H1 (cell line): ENCODE results near the gene LRRFIP1. TPM values are rescaled to one million over a fixed set of nuclear protein-coding genes. Genes with fewer than 3 reads are reported as not detected.

Experiments used
- BRCA1 ChIP-seq: IDR thresholded peaks from 2 replicates; pipeline ENCODE4 v1.6.1; 2012; ENCODE audit warnings: low read depth, low read length, improper control_type of control experiment
- CREB1 ChIP-seq: IDR thresholded peaks from 2 replicates; pipeline ENCODE4 v1.6.1; 2012; ENCODE audit warnings: inconsistent platforms
- CTBP2 ChIP-seq: IDR thresholded peaks from 2 replicates; pipeline ENCODE4 v1.7.0; 2011; ENCODE audit warnings: borderline replicate concordance, mild to moderate bottlenecking, moderate library complexity, mixed read lengths, low read length; ENCODE audit not compliant: insufficient read depth, insufficient read length
- KDM1A ChIP-seq: fragments of 200-600, 300-600 bp; sonication (generic); IDR thresholded peaks from 2 replicates; pipeline ENCODE4 v1.7.1; 2016; ENCODE audit warnings: mild to moderate bottlenecking, low read length, borderline replicate concordance
- POU5F1 ChIP-seq: IDR thresholded peaks from 2 replicates; pipeline ENCODE4 v1.6.1; 2011; ENCODE audit warnings: low read depth, mild to moderate bottlenecking, low read length, moderate library complexity
- TBP ChIP-seq: IDR thresholded peaks from 2 replicates; pipeline ENCODE4 v1.6.1; 2011; ENCODE audit warnings: low read depth, low read length, improper control_type of control experiment
- polyA plus RNA-seq, 7 experiments: library from polyadenylated mRNA; depleted of rRNA in 3 of 7; stranded (reverse) in 5 of 7; unstranded in 2 of 7; fragments of >200 nt in 5 of 7; fragments of 200-250 nt in 2 of 7; gene quantifications; 1 replicate in 5 of 7; 2 replicates in 1 of 7; 4 replicates in 1 of 7; pipeline versions ENCODE4 v1.2.1 to v1.2.3, GENCODE V29; 2011 to 2013; ENCODE audit warnings: missing spikeins in 2 of 7, mixed read lengths in 2 of 7
- total RNA-seq: library from RNA; stranded (reverse); fragmentation: NEBNext Ultra II Directional; extraction: Animal tissue kit (Norgen Biotek cat#: 25700); gene quantifications from 2 replicates; pipeline ENCODE4 v1.2.1, GENCODE V29; 2021
- TF ChIP-seq, protein P1 (sequence below): fragments of 300-600 bp; sonication (generic); IDR thresholded peaks from 2 replicates; pipeline ENCODE4 v1.7.1; 2012; ENCODE audit warnings: low read length, moderate library complexity, mild to moderate bottlenecking, inconsistent platforms; ENCODE audit not compliant: insufficient replicate concordance
- TF ChIP-seq, protein P2 (sequence below): IDR thresholded peaks from 2 replicates; pipeline ENCODE4 v1.6.1; 2012; ENCODE audit warnings: inconsistent platforms

The LRRFIP1 gene
- total and polyA plus RNA-seq, 2 of the 8 experiments (the other 6 are each of a cell fraction or from before 2014, with no cell fraction given): 12.1 to 75.8 TPM

DNA sequence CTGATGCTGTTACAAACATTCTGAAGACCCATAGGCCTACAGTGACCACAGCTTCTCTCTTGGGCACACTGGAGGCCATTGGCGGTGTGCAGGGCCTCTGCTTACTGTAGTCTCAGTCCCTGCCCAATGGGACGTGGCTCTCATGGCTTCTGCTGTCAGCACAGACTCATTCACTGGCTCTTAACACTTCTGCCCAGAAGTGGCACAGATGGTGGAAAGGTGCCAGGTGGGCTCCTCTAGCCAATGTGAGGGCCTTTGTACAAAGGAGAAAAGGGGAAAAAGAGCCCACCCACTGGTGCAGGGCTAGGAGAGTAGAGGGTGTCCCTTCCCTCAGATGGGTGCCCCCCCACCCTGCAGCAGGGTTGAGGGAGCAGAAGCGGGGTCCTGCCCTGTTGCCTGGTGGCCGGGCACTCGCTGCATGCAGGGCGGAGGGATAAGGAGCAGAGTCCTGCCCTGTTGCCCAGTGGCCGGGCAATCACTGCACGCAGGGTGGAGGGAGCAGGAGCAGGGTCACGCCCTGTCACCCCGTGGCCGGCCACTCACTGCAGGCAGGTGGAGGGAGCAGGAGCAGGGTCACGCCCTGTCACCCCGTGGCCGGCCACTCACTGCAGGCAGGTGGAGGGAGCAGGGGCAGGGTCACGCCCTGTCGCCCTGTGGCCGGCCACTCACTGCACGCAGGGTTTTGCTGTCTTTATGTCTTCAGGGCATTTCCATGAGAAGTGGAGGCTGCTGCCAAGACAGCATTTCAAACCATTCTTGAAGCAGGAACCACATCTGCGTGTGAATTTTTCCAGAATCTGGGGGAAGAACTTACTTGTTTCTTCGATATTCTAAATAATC lies 20.0 kb downstream of the LRRFIP1 start (continued):
- TF ChIP-seq, protein P1, sequence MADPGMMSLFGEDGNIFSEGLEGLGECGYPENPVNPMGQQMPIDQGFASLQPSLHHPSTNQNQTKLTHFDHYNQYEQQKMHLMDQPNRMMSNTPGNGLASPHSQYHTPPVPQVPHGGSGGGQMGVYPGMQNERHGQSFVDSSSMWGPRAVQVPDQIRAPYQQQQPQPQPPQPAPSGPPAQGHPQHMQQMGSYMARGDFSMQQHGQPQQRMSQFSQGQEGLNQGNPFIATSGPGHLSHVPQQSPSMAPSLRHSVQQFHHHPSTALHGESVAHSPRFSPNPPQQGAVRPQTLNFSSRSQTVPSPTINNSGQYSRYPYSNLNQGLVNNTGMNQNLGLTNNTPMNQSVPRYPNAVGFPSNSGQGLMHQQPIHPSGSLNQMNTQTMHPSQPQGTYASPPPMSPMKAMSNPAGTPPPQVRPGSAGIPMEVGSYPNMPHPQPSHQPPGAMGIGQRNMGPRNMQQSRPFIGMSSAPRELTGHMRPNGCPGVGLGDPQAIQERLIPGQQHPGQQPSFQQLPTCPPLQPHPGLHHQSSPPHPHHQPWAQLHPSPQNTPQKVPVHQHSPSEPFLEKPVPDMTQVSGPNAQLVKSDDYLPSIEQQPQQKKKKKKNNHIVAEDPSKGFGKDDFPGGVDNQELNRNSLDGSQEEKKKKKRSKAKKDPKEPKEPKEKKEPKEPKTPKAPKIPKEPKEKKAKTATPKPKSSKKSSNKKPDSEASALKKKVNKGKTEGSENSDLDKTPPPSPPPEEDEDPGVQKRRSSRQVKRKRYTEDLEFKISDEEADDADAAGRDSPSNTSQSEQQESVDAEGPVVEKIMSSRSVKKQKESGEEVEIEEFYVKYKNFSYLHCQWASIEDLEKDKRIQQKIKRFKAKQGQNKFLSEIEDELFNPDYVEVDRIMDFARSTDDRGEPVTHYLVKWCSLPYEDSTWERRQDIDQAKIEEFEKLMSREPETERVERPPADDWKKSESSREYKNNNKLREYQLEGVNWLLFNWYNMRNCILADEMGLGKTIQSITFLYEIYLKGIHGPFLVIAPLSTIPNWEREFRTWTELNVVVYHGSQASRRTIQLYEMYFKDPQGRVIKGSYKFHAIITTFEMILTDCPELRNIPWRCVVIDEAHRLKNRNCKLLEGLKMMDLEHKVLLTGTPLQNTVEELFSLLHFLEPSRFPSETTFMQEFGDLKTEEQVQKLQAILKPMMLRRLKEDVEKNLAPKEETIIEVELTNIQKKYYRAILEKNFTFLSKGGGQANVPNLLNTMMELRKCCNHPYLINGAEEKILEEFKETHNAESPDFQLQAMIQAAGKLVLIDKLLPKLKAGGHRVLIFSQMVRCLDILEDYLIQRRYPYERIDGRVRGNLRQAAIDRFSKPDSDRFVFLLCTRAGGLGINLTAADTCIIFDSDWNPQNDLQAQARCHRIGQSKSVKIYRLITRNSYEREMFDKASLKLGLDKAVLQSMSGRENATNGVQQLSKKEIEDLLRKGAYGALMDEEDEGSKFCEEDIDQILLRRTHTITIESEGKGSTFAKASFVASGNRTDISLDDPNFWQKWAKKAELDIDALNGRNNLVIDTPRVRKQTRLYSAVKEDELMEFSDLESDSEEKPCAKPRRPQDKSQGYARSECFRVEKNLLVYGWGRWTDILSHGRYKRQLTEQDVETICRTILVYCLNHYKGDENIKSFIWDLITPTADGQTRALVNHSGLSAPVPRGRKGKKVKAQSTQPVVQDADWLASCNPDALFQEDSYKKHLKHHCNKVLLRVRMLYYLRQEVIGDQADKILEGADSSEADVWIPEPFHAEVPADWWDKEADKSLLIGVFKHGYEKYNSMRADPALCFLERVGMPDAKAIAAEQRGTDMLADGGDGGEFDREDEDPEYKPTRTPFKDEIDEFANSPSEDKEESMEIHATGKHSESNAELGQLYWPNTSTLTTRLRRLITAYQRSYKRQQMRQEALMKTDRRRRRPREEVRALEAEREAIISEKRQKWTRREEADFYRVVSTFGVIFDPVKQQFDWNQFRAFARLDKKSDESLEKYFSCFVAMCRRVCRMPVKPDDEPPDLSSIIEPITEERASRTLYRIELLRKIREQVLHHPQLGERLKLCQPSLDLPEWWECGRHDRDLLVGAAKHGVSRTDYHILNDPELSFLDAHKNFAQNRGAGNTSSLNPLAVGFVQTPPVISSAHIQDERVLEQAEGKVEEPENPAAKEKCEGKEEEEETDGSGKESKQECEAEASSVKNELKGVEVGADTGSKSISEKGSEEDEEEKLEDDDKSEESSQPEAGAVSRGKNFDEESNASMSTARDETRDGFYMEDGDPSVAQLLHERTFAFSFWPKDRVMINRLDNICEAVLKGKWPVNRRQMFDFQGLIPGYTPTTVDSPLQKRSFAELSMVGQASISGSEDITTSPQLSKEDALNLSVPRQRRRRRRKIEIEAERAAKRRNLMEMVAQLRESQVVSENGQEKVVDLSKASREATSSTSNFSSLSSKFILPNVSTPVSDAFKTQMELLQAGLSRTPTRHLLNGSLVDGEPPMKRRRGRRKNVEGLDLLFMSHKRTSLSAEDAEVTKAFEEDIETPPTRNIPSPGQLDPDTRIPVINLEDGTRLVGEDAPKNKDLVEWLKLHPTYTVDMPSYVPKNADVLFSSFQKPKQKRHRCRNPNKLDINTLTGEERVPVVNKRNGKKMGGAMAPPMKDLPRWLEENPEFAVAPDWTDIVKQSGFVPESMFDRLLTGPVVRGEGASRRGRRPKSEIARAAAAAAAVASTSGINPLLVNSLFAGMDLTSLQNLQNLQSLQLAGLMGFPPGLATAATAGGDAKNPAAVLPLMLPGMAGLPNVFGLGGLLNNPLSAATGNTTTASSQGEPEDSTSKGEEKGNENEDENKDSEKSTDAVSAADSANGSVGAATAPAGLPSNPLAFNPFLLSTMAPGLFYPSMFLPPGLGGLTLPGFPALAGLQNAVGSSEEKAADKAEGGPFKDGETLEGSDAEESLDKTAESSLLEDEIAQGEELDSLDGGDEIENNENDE: no peak
- TF ChIP-seq TBP (no peak), KDM1A (no peak), BRCA1 (no peak), CTBP2 (no peak), CREB1 (no peak), POU5F1 (no peak)
- TF ChIP-seq, protein P2, sequence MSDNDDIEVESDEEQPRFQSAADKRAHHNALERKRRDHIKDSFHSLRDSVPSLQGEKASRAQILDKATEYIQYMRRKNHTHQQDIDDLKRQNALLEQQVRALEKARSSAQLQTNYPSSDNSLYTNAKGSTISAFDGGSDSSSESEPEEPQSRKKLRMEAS: no peak
